Left cardiac atrium (tissue), 4 donors: Measurements from ENCODE around the gene GDAP1L1. TPM values are rescaled to one million over a fixed set of nuclear protein-coding genes. Genes with fewer than 3 reads are reported as not detected.

ENCODE experiments used
- ATAC-seq, 2 donors: fragments of 200-7000 bp; cut with Tn5 transposase; one replicate each; pipeline ENCODE4 v1.9.1; 2020; ENCODE audit warnings: mild to moderate bottlenecking in 2 of 2, moderate library complexity in 2 of 2
- DNase-seq: peaks from one replicate; pipeline ENCODE4 v3.0.0-alpha.2; 2020
- intact Hi-C, 2 donors: fragments of 100-400 bp; cut with DNase I; formaldehyde crosslinking; loops; one replicate each; pipeline versions ENCODE4 v1.14.1 to v1.15.1; 2022 to 2023
- long read RNA-seq: library from polyadenylated mRNA; unstranded; transcript quantifications from one replicate; pipeline ENCODE4 v2.0.0, GENCODE V29; 2021
- total RNA-seq, 2 donors: library from RNA; stranded (reverse); fragmentation: NEBNext Ultra II Directional; extraction: Animal tissue kit (Norgen Biotek cat#: 25700); gene quantifications; one replicate each; pipeline ENCODE4 v1.2.1, GENCODE V29; 2021
- donor health status: DM: no; HTN: yes; CAD: no.
- donor health status: DM: no; HTN: yes; CAD: no; lungs with severe emphysema.
- donor health status: DM: yes; HTN: yes; CAD: no.
- donor health status: Dilated cardiomyopathy.

Gene GDAP1L1
- under 1 TPM; 0.21 to 0.50 TPM for total RNA-seq
- long read RNA-seq, partial matches to known transcripts: 0 of 1 reads
- long read RNA-seq, other reads (novel, unspliced or antisense): 1 of 1 reads

DNA sequence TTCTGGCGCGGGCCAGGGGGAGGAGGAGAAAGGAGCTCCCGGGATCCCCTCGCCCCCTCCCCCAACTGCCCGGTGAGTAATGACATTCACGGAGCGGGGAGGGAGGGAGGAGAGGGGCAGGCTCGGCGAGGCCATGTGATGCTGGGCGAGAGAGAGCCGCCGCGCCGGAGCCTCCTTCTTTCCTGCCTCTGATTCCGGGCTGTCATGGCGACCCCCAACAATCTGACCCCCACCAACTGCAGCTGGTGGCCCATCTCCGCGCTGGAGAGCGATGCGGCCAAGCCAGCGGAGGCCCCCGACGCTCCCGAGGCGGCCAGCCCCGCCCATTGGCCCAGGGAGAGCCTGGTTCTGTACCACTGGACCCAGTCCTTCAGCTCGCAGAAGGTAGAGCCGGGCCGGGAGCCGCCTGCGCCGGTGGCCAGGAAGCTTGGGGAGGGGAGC, at the start of gene GDAP1L1:
TSS of gene GDAP1L1 (plus strand) at position 178 of the 441 bp plus-strand sequence. CDS start at position 205, 27 bp downstream.
- intact Hi-C loops: no loop called here
- ATAC-seq: peak; percentile 81
- peak; percentile 29 for DNase-seq

- ATAC-seq (no peak), DNase-seq (no peak)
- intact Hi-C loops: loop anchor here in 1 of 2 donors (10.0 kb wide), 1 partner anchor 434 kb away; no protein-coding TSS in a partner anchor
These were observed 48.2 kb upstream of the GDAP1L1 start for GRCh38 chr20:44198872-44199271.

GRCh38 chr20:44199877-44200276, 47.2 kb upstream of the GDAP1L1 start:
- intact Hi-C loops: loop anchor here in 1 of 2 donors (10.0 kb wide), 1 partner anchor 435 kb away; no protein-coding TSS in a partner anchor
- DNase-seq: no peak
- no peak for ATAC-seq

DNA sequence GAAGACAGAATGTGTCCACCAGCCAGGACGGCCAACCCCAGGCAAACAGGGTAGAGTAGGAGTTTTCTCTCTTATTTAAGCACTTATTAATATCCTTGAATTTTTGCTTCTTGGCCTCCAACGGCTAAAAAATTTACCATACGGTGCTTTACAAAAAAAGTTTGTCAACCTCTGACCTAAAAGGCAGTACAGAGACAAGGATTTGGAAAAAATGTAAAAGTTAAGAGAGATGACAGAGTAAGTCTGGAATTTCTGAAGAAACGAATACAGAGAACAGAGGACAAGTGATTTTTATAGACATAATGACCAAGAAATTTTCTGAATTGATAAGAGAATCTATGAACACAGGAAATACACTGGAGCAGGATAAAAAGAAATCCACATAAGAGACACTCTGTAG, 46.7 kb upstream of the GDAP1L1 start:
- DNase-seq: no peak
- no peak for ATAC-seq
- intact Hi-C loops: no loop called here

- intact Hi-C loops: no loop called here
- ATAC-seq: no peak
- DNase-seq: no peak
These were observed 46.1 kb upstream of the GDAP1L1 start for GRCh38 chr20:44200983-44201382.

GRCh38 chr20:44203161-44203560, 43.9 kb upstream of the GDAP1L1 start:
- intact Hi-C loops: no loop called here
- ATAC-seq: peak; percentile 71 to 84
- no peak for DNase-seq

- DNase-seq (no peak), ATAC-seq (peak; percentile 59 to 94)
- intact Hi-C loops: no loop called here
These were observed 42.8 kb upstream of the GDAP1L1 start for GRCh38 chr20:44204156-44204831.

GRCh38 chr20:44204832-44205215, 42.3 kb upstream of the GDAP1L1 start:
- DNase-seq (no peak), ATAC-seq (no peak)
- intact Hi-C loops: no loop called here

DNA sequence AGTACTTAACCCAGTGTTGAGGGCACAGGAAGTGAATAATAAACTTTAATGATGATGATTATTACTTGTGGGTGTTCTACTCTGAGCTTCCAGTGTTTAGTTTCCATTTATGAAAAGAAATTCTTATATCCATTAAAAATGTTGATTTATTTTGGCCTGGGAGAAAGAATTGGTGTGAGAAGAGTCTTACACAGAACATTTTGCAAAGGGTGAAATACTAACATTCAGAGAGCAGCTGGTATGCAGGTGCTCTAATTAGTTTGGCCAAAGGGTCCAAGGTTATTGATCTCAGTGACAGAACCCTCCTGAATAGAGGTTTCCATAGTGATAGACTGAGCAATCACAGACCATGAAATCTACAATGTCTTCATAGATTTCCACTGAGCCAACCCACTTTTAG, 41.0 kb upstream of the GDAP1L1 start:
- intact Hi-C loops: no loop called here
- no peak for ATAC-seq
- no peak for DNase-seq

GRCh38 chr20:44207126-44207723, 39.9 kb upstream of the GDAP1L1 start:
- intact Hi-C loops: no loop called here
- ATAC-seq (no peak), DNase-seq (no peak)

GRCh38 chr20:44208165-44208564, 38.9 kb upstream of the GDAP1L1 start:
- no peak for DNase-seq

GRCh38 chr20:44208770-44209169, 38.3 kb upstream of the GDAP1L1 start:
- no peak for ATAC-seq
- DNase-seq: no peak
- intact Hi-C loops: no loop called here

More at GRCh38 chr20:44208165-44208564, 38.9 kb upstream of the GDAP1L1 start:
- no peak for ATAC-seq
- intact Hi-C loops: no loop called here

DNA sequence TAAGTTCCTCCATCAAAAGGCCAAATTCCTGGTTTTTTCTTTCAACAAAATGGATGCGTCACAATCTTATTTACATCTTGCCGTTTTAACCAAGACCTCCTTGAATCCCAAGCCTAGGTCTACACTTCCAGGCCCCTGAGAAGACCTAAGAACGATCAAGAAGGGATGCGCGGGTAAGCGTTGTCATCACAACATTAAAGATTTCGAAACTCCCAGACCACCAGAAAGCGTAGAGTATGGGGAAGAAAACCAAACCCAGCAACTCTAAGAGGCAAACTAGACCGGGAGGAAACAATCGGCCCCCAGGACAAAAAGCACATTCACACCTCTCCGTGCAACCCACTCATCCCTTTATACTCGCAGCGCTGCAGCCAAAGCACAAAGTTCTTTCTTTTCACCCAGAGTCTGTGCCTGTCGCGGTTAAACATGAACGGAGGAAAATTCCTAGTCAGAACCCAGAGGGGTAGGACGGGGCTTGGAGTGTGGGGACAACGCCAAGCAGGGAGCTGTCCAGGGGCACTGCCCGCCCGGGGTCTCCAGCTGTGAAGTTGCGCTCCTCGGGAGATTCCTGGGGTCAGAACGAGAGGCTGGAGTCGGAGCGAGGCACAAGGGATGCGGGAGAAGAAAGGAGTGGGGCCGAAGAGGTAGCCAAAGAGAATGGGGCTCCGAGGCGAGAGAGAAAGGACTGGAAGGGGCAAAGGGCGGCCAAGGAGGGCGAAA, 37.3 kb upstream of the GDAP1L1 start:
- peak; percentile 37 for DNase-seq
- intact Hi-C loops: loop anchor here (10.0 kb wide), 2 partner anchors 265 to 525 kb away; partner anchors contain the start of gene TTPAL (in 1 of the 2)
- ATAC-seq: peak; percentile 10

DNA sequence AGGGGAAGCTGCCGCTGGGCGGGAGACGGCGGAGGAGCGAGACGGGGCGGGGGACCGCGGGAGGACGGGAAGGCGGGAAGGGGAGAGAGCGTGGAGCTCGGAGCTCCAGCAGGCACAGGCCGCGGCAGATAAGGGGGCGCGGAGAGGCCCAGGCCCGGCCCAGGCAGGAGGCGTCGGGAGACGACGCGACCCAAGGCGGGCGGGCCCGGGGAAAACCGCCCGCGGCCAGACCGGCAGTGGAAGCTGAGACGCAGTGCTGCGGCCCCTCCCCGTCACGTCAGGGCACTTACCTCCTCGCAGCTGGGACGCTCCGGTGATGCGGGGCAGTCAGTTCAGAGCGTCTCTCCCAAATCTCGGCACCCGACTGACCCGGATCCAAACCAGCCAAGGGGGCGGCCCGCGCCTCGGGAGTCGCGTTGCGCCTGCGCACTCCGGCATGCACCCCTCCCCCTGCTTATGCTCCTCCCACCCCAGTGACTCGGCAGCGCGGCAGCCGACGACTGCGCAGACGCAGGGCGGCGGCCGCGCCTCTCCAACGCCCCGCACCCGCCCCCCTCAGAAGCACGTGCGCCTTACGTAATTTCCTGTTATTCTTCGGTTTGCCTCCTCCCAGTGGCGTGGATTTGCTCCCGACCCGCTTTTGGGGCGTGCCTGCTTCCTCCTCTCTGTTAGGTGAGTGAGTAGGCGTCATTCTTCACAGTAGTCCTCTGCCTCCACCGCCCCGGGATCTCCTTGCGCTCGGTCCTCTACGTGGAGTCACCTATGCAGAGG, 36.5 kb upstream of the GDAP1L1 start, which contains the start of gene OSER1:
TSS of gene OSER1 (minus strand) at position 366 of the 771 bp plus-strand sequence. CDS start 3,814 bp downstream, outside the sequence.
- DNase-seq (peak; percentile 96), ATAC-seq (peak; percentile 94 to 95)
- intact Hi-C loops: loop anchor here (10.0 kb wide), 2 partner anchors 264 to 524 kb away; partner anchors contain the start of gene TTPAL (in 1 of the 2)

DNA sequence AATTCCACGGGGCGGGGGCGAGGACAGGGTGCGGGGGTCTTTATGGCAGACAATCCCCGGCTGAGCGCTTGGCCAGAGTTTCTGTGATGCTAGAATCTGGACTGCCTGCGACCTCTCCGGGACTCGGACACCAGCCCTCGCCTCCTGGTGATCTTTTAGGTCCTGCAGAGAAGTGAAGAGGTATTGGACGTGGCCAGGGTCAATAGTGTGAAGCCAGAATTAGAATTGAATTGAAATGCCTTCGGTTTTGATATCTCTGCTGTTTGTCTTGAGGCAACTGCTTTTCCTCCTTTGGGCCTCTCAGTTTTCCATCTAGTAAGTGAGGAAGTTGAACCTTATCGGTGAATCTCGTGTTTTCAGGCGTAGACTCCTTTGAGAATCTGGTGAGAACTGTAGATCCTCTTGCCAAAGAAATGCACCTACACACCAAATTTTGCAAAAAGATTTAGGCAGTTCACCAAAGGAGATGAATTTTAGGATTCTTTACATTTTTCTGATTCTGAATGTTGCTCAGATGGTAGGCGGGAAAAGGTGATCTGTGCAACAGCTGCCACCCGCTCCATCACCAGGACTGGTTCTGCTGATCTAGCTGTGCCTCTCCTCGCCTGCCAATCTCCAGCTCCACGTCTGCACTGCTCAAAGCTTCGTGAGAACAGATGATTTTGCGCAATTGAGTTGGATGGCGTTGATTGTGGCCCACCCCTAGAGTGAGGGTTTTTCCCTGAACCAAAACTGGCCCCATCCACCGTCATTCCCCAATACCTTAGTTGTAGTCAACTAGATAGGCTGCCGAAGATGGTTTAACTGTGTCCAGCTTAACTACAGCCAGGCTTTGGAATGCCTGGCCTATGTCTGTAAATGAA, 35.7 kb upstream of the GDAP1L1 start:
- DNase-seq: no peak
- no peak for ATAC-seq
- intact Hi-C loops: loop anchor here (10.0 kb wide), 2 partner anchors 263 to 523 kb away; partner anchors contain the start of gene TTPAL (in 1 of the 2)

- intact Hi-C loops: loop anchor here (10.0 kb wide), 2 partner anchors 262 to 522 kb away; partner anchors contain the start of gene TTPAL (in 1 of the 2)
- DNase-seq (no peak), ATAC-seq (no peak)
These were observed 34.3 kb upstream of the GDAP1L1 start for GRCh38 chr20:44212792-44213191.

GRCh38 chr20:44215125-44215524, 32.0 kb upstream of the GDAP1L1 start:
- ATAC-seq (peak in 1 of 2 donors; percentile 21), DNase-seq (peak; percentile 67)
- intact Hi-C loops: loop anchor here (5.0 to 10.0 kb wide), 5 partner anchors 97 to 520 kb away; partner anchors contain the start of genes FITM2 (in 1 of the 2) and TTPAL (in 1 of the 2)
